HG02970 (cell line): ENCODE data around the gene ADIPOQ.
"Not testable (repeated sequence)": the region's sequence is repeated elsewhere in the genome, so short reads cannot be mapped to it uniquely, and the experiment has no call there.

Experiments used
- ATAC-seq: cut with Tn5 transposase; IDR thresholded peaks from one replicate; pipeline ENCODE4 v1.9.1; 2021; ENCODE audit warnings: mild to moderate bottlenecking, moderate library complexity, moderate number of reproducible peaks; ENCODE audit not compliant: unreplicated experiment, low FRiP score

Gene ADIPOQ

DNA sequence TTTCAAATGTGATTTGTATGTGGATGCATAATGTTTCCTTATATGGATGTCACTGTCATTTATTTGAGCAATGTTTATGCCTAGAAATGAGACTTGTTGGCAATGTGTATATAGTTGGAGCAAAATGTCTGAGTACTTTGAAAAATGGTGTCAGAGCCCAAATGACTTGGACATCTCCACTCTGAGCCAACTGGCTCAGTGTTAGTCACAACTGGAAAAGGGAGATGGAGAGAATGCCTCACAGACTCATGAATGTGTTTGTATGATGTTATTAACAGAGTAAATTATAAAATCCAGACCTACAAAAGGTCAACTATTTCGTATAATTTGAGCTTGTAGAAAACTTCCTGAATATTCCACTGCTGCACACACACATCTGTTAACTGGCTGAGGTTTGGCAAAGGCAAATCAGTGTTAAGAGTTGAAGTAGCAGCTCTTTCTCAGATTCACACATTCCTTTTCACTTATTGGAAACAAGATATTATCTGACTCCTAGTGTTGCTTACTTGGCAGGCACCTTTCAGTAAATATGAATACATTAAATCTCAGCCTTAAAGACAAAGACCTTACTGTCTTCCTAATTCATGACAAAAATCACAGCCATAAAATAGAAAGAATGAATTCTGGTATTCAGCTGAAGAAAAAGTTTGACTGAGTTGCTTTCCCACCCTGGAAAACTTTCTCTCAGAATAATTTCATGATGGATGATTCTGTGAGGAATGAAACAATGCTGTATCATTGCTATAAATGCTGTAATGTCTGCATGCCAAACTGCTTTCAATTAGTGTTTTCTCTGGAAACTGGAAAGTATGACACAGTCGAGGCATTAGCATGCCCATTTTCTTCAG lies 27.0 kb downstream of the ADIPOQ start:
- no peak for ATAC-seq

DNA sequence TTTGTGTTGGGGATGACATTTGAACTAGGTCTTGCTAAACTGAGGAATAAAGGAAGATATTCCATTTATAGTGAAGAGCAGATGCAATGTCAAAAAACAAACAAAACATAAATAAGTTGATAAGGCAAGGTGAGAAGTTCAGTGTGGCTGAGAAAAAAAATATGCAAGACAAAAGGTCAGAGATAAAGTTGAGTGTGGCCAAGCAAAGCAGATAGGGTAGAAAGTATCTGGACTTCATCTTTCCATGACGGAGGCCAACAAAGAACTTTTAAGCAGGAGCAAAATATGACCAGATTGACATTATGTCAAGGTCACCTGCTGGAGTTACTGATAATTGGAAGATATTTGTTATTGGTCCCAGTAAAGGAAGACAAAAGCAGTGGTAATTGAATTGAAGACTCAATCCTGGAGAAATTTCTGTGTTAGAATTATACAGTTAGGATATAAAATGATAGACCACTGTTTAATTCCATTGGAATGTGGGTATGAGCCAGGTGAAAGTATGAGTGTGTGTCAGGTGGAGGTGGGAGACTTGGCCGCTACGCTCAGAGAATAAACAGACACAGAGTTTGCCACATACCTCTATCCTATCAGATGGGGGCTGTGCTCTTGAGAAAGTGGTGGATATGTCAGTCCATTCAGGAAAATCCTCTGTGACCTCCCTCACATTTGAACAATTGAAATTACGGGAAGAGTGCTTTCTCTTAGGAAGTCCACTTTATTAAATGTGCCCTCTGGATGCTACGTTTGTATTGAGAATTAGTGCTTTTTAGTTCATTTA lies 28.1 kb downstream of the ADIPOQ start:
- no peak for ATAC-seq

DNA sequence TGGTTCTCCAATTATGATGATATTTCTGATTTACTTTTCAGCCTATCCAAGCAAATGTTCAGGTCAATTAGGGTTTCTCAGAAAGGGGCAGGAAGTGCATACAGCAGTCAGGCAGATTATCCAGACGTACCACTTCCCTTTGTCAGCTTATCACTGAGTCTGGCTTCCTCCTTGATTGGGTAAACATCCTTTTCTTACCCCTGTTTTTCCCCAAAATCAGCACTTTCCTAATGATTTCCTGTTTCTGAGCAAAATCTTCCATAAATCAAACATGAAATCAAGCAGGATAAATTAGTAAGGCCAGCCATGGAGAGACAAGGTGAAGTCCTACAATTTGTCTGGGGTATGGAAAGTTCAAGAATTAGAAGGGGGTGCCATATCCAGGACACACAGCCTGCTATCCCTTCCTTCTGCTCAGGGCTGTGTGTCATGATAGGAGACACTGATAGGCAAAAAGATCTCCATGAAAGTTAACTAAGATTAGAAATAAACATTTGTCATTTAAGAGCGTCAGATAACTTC lies 29.0 kb downstream of the ADIPOQ start:
- no peak for ATAC-seq

DNA sequence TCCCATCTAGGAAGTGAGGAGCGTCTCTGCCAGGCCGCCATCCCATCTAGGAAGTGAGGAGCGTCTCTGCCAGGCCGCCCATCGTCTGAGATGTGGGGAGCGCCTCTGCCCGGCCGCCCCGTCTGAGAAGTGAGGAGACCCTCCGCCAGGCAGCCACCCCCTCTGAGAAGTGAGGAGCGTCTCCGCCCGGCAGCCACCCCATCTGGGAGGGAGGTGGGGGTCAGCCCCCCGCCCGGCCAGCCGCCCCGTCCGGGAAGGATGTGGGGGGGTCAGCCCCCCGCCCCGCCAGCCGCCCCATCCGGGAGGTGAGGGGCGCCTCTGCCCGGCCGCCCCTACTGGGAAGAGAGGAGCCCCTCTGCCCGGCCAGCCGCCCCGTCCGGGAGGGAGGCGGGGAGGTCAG lies 31.3 kb downstream of the ADIPOQ start:
- not testable (repeated sequence) for ATAC-seq

DNA sequence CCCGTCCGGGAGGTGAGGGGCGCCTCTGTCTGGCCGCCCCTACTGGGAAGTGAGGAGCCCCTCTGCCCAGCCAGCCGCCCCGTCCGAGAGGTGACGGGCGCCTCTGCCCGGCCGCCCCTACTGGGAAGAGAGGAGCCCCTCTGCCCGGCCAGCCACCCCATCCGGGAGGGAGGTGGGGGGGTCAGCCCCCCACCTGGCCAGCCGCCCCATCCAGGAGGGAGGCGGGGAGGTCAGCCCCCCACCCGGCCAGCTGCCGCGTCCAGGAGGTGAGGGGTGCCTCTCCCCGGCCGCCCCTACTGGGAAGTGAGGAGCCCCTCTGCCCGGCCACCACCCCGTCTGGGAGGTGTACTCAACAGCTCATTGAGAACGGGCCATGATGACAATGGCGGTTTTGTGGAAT lies 31.7 kb downstream of the ADIPOQ start:
- not testable (repeated sequence) for ATAC-seq

DNA sequence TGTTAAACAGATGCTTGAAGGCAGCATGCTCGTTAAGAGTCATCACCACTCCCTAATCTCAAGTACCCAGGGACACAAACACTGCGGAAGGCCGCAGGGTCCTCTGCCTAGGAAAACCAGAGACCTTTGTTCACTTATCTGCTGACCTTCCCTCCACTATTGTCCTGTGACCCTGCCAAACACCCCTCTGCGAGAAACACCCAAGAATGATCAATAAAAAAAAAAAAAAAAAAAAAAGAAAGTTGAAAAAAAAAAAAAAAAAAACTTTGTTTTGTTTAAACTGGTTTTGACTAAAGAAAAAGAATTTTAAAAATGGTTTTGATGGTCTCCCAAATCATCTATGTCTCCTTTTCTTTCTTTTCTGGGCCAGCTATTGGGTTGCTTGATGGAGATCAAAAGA lies 32.3 kb downstream of the ADIPOQ start:
- ATAC-seq: not testable (repeated sequence)

DNA sequence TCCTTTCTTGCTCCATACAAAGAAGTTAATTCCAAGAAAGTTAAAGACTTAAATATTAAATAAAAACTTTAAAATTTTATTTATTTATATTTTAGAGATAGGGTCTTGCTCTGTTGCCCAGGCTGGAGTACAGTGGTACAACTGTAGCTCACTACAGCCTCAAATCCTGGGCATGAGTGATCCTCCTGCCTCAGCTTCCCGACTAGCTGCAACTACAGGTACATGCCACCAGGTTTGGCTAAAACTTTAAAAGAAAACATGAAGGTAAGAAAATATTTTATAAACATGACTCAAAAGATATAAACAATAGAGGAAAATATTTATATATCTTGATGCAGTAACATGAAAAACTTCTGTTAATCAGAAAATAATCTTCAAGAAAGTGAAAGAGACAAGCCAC lies 33.2 kb downstream of the ADIPOQ start:
- no peak for ATAC-seq

DNA sequence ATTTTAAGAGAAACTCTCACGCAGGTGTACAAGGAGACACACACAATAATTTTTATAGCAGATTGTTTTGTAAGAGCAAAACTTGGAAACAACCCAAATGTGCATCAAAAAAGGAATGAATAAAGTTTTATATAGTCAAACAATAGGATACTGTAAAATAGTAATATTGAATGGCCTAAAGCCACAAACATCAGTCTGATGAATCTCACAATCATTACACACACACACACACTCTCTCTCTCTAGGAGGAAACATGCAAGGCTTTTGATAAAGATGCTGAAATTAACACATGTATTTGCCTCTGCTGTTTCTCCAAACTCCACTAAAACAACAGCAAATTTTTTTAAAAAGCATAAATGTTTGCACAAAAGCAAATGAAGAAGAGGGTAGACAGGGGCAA lies 37.3 kb downstream of the ADIPOQ start:
- no peak for ATAC-seq

DNA sequence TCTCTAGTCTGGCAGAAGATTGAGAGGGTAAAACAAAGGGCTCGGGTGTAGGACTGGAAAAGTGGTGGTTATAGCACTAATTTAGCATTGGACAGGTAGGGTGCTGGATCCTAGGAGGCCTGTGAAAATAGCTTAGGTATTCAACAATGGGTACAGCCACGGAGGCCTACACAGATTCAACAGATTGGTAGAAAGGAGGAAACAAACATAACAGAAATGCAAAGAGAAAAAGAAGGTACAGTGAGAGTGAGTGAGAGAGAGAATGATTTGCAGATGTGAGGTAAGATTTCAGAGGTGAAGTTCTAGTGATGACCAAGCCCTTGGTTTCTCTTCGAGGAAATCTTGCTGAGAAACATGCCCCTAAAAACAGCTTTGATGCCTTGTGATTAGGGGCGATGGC lies 37.9 kb downstream of the ADIPOQ start:
- ATAC-seq: no peak

DNA sequence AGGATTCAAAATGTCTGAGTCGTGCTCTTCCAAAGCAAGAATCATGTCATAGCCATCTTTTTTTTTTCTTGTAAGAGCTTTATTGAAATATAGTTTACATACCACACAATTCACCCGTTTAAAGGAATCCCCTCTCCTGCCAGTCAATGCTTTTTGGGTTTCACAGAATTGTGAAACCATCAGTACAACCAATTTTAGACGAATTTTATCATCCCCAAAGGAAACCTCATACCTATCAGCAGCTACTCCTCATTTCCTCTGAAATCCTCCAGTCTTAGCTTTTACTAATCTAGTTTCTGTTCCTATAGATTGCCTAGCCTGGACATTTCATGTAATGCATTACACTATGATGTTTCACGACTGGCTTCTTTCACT lies 39.6 kb downstream of the ADIPOQ start:
- ATAC-seq: no peak

DNA sequence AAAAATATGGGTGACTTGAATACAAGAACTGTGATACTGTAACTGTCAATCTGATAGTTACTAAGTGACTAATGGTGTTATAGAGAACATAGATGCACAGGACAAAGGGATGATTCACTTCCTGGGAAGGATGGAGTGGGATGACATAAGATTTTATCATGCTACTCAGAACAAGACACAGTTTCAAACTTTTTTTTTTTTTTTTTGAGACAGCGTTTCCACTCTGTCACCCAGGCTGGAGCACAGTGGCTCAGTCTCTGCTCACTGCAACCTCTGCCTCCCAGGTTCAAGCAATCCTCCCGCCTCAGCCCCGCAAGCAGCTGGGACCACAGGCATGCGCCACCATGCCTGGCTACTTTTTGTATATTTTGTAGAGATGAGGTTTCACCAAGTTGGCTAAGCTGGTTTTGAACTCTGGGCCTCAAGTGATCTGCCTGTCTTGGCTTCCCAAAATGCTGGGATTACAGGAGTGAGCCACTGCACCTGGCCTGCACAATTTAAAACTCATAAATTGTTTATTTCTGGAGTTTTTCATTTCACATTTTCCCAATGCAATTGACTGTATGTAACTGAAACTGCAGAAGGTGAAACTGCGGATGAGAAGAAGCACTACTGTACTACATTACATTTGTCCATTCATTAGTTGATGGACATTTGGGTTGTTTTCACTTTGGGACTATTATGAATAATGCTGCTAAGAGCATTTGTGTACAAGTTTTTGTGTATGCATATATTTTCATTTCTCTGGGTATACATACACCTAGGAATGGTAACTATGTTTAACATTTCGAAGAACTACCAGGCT lies 40.6 kb downstream of the ADIPOQ start:
- ATAC-seq: no peak

DNA sequence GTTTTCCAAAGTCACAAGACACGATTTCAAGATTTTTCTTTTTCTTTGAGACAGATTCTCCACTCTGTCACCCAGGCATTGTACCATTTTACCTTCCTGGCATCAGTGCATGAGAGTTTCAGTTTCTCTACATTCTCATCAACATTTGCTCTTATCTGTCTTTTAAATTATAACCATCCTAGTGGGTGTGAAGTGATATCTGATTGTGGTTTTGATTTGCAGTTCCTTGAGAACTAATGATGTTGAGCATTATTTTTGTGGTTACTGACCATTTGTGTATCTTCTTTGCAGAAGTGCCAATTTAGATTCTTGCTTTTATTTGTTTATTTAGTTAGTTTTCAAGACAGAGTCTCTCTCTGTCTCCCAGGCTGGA lies 41.2 kb downstream of the ADIPOQ start:
- ATAC-seq: no peak

DNA sequence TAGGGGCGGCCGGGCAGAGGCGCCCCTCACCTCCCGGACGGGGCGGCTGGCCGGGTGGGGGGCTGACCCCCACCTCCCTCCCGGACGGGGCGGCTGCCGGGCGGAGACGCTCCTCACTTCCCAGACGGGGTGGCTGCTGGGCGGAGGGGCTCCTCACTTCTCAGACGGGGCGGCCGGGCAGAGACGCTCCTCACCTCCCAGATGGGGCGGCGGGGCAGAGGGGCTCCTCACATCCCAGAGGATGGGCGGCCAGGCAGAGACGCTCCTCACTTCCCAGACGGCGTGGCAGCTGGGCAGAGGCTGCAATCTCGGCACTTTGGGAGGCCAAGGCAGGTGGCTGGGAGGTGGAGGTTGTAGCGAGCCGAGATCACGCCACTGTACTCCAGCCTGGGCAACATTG lies 42.4 kb downstream of the ADIPOQ start:
- ATAC-seq: not testable (repeated sequence)

DNA sequence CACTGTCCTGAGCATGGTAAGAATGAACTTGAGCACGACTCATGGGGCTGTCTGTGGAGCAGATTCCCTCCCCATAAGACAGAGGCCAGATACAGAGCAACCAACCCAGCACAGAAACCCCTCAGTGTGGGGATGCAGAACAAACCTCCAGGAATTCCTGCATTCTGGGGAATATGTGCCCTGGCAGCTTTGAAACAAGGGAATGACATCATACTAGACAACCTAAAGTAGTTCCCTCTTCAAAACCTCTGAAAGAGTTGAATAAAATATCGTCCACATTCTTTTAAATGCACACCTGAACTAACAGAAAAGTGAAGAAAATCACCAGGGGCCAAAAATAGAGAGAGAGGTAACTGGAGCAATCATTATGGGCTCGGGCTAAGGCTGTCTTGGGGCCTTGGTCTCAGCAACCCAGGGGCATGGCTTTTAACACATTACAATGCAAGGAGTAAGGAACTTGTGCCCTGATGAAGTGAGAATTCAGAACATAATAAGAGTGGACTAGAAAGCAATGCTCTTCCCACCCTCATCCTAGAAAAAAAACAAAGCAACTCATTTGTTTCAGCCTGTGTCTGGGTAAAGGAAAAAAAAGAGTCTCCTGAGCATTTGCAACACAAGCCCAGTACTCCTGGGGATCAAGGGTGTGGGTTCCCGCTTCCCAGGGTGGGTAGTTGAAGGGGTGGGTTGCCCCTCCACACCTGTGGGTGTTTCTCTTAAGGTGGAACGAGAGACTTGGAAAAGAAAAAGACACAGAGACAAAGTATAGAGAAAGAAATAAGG lies 43.9 kb downstream of the ADIPOQ start:
- ATAC-seq: no peak

DNA sequence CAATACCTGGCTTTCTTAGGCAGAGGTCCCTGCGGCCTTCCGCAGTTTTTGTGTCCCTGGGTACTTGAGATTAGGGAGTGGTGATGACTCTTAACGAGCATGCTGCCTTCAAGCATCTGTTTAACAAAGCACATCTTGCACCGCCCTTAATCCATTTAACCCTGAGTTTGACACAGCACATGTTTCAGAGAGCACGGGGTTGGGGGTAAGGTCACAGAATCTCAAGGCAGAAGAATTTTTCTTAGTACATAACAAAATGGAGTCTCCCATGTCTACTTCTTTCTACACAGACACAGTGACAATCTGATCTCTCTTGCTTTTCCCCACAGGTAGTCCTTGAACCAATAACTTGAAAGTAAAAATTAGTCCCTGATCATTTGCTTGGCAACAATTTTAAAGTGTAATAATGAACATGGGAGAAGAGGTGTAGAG lies 45.0 kb downstream of the ADIPOQ start:
- ATAC-seq: not testable (repeated sequence)

DNA sequence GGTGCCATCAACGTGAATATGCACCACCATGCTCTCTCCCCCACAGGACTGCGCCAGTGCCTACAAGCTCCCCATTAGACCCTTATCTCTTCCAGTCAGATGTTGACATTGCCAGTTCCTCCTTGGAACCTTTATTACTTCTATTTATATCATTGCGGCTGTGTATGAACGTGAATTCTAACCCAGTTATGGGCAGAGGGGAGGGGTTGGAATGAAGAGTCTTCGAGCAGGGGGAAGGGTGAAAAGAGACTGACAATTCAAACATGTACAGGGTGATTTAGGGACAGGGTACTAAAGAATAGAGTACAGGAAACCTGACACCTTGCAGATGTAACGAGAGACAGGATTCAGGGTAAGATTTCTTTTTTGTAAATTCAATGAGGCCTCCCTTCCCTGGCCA lies 46.1 kb downstream of the ADIPOQ start:
- ATAC-seq: no peak

DNA sequence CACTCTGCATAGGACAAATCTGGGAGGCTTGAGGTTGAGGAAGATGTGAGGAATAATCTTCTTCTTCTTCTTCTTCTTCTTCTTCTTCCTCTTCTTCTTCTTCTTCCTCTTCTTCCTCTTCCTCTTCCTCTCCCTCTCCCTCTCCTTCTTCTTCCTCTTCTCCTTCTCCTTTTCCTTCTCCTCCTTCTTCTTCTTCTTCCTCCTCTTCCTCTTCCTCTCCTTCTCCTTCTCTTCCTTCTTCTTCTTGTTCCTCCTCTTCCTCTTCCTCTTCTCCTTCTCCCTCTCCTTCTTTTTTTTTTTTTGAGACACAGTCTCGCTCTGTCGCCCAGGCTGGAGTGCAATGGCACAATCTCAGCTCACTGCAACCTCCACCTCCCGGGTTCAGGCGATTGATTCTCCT lies 47.2 kb downstream of the ADIPOQ start:
- ATAC-seq: not testable (repeated sequence)

DNA sequence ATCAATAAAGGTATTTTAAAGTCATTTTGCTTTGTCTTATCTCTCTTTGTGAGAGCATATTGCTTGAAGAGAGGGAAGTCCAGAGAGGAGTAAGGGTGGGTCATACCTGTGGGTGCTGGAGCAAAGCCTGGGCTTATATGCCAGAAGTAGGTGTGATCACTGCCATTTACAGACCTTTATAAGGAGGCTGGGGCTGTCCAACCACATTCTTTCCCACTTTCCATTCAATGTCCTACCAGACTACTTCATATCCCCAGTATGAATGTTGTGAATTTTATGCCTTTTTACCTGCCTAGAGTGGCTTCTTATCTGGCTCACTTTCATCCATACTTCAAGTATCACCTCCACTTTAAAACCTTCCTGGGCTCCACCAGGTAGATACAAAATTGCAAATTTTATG lies 48.4 kb downstream of the ADIPOQ start:
- no peak for ATAC-seq

DNA sequence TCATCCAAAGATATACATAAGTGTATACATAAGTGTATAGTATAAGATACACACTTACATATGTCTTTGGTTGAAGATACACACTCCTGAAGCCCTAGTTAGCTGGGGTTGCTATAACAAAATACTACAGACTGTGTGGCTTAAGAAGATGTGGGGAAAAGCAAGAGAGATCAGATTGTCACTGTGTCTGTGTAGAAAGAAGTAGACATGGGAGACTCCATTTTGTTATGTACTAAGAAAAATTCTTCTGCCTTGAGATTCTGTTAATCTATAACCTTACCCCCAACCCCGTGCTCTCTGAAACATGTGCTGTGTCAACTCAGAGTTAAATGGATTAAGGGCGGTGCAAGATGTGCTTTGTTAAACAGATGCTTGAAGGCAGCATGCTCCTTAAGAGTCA lies 50.6 kb downstream of the ADIPOQ start:
- not testable (repeated sequence) for ATAC-seq

DNA sequence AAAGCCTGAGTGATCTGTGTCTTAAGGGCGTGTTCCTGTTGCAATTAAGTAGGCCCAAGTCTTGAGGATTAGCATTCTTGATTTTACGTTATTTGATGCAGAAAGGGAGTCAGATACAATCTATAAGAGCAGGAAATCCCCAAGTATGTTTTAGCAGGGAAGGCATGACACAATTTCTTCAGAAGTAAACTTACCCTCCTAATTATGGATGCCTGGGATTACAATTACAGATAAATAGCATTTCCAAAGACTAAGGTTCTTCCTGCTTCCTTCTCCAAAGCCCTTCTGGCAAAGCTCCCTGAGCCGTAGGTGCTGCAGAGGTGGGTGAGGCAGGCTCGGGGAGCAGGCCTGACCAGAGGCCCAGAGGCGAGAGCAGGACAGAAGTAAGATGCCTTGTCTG lies 52.9 kb downstream of the ADIPOQ start:
- ATAC-seq: no peak
